OCI-LY3 (cell line): ENCODE data around the gene SERPINA4.

Source experiments
- H2AFZ ChIP-seq: fragments of 200-600, 300-600 bp; shearing (Covaris generic); 2 replicates; pipeline ENCODE4 v1.6.0; 2014; ENCODE audit warnings: antibody characterized with exemption, low read depth, low read length
- H3K27ac ChIP-seq: fragments of 200-600, 300-600 bp; sonication (generic); 2 replicates; pipeline ENCODE4 v1.5.1; 2014; ENCODE audit warnings: mild to moderate bottlenecking, low read length, moderate library complexity, mixed read lengths
- H3K27me3 ChIP-seq: fragments of 200-600, 300-600 bp; sonication (generic); 2 replicates; pipeline ENCODE4 v1.6.1; 2014; ENCODE audit warnings: low read depth, low read length, mixed read lengths
- H3K36me3 ChIP-seq: fragments of 200-600, 300-600 bp; sonication (generic); replicated peaks from 2 replicates; pipeline ENCODE3; 2014; ENCODE audit warnings: low read depth, low read length, mixed read lengths
- H3K4me1 ChIP-seq: fragments of 300-600, 200-600 bp; sonication (generic); 2 replicates; pipeline ENCODE4 v1.6.1; 2014; ENCODE audit warnings: low read length, mixed read lengths
- H3K4me2 ChIP-seq: fragments of 200-600, 300-600 bp; sonication (generic); 2 replicates; pipeline ENCODE4 v1.6.1; 2014; ENCODE audit warnings: low read length, mixed read lengths
- H3K4me3 ChIP-seq: fragments of 300-600, 200-600 bp; sonication (generic); 2 replicates; pipeline ENCODE4 v1.5.1; 2014; ENCODE audit warnings: antibody characterized with exemption, mild to moderate bottlenecking, low read length, moderate library complexity
- H3K79me2 ChIP-seq: fragments of 300-600, 200-600 bp; shearing (Covaris generic); 2 replicates; pipeline ENCODE4 v1.6.1; 2014; ENCODE audit warnings: mild to moderate bottlenecking, low read length, mixed read lengths
- H3K9ac ChIP-seq: fragments of 300-600, 200-600 bp; shearing (Covaris generic); 2 replicates; pipeline ENCODE4 v1.6.0; 2014; ENCODE audit warnings: mild to moderate bottlenecking, low read length, moderate library complexity
- H3K9me3 ChIP-seq: fragments of 200-600, 300-600 bp; shearing (Covaris generic); 2 replicates; pipeline ENCODE4 v1.6.1; 2014; ENCODE audit warnings: low read length, mixed read lengths; ENCODE audit not compliant: insufficient read depth
- H4K20me1 ChIP-seq: fragments of 200-600, 300-600 bp; sonication (generic); 2 replicates; pipeline ENCODE4 v1.6.1; 2016; ENCODE audit warnings: low read length, mixed read lengths; ENCODE audit not compliant: insufficient read depth
- EZH2phosphoT487 ChIP-seq: fragments of 200-600 bp; shearing (Covaris generic); IDR thresholded peaks from 2 replicates; pipeline ENCODE4 v1.6.1; 2018; ENCODE audit warnings: antibody characterized with exemption, mixed run types, low read depth
- TF ChIP-seq, protein P1 (sequence below): fragments of 200-600, 300-600 bp; sonication (generic); IDR thresholded peaks from 2 replicates; pipeline ENCODE4 v1.5.1; 2014; ENCODE audit warnings: antibody characterized with exemption, low read length, low read depth

SERPINA4 gene

DNA sequence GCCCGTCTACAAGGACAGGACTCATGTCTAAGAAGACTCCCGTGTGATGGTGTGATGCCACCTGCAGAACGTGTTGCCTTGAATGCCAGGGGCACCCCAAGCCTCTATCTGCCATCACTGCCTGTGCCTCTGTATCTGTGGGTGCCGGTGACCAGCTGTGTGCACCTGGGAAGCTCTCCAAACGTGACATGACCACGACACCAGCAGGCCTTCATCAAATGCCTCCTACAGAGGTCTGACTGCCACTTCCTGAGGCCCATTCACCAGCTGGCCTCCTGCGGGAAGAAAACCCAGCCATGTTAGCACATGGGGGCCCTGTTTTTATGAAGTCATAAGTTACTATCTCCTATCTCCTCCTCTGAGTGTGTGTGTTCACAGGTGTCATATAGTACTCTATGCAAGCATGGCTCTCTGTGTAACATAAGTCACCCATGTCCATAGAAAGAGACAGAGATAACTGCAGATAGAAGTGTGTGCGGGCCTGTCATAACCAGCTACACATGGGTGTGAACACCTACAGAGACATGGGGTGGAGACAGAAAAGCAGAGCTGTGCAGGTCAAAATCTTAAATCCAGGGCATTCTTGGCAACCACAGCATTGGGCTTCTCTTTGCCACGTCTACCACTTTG, 18.3 kb upstream of the SERPINA4 start:
- no peak overlapping the region for H3K9ac ChIP-seq
- H3K79me2 ChIP-seq, result no peaks in the 10 kb centered on the region
- no peaks in the 10 kb centered on the region for H3K36me3 ChIP-seq
- H3K27ac ChIP-seq, result no peak overlapping the region
- H3K4me3 ChIP-seq, result no peak overlapping the region
- no peak for TF ChIP-seq EZH2phosphoT487
- TF ChIP-seq, protein P1, sequence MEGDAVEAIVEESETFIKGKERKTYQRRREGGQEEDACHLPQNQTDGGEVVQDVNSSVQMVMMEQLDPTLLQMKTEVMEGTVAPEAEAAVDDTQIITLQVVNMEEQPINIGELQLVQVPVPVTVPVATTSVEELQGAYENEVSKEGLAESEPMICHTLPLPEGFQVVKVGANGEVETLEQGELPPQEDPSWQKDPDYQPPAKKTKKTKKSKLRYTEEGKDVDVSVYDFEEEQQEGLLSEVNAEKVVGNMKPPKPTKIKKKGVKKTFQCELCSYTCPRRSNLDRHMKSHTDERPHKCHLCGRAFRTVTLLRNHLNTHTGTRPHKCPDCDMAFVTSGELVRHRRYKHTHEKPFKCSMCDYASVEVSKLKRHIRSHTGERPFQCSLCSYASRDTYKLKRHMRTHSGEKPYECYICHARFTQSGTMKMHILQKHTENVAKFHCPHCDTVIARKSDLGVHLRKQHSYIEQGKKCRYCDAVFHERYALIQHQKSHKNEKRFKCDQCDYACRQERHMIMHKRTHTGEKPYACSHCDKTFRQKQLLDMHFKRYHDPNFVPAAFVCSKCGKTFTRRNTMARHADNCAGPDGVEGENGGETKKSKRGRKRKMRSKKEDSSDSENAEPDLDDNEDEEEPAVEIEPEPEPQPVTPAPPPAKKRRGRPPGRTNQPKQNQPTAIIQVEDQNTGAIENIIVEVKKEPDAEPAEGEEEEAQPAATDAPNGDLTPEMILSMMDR, result no peak
- H3K4me2 ChIP-seq, result no peak overlapping the region
- H4K20me1 ChIP-seq, result no peaks in the 10 kb centered on the region
- H2AFZ ChIP-seq, result no peak overlapping the region
- H3K9me3 ChIP-seq, result no peaks in the 10 kb centered on the region
- peaks cover 8% of the 10 kb centered on the region for H3K4me1 ChIP-seq
- H3K27me3 ChIP-seq, result peaks cover 17% of the 10 kb centered on the region

DNA sequence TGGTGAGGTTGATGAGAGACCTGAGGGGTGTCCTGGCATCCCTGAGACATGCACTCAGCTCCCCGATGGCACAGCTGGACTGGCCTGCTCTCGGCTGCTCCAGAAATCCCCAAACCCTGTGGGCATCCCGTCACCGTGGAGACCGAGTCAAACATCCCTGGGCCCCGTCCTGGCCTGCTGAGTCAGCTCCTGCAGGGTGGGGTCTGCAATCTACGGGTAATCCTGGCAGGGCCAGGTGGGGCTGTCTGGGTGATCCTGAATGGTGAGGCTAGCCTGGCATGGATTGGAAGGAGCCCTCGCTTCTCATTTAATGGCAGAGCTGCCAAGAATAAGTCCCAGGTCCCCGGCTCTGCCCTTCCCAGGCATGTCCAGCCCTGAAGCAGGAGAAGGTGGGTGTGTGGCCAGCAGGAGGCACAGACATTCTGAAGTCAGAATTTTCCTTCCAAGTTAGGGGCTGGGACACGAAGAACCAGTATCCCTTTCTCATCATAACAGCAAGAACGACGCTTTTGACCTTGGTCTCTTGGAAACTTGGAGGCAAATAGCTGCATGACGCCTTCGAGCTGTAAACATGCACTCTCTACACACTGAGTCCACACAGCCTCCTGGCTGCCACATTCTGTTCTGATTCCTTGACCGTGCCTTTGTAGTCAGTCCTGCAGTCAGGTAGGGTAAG, 17.7 kb upstream of the SERPINA4 start:
- Histone ChIP-seq H3K36me3 (no peaks in the 10 kb centered on the region), H3K27me3 (peaks cover 11% of the 10 kb centered on the region), H2AFZ (no peak overlapping the region), H3K9me3 (no peaks in the 10 kb centered on the region), H3K4me2 (no peak overlapping the region), H3K27ac (no peak overlapping the region), H4K20me1 (no peaks in the 10 kb centered on the region), H3K4me3 (no peak overlapping the region), H3K9ac (no peak overlapping the region), H3K4me1 (peaks cover 8% of the 10 kb centered on the region), H3K79me2 (no peaks in the 10 kb centered on the region)
- TF ChIP-seq EZH2phosphoT487, result no peak
- TF ChIP-seq, protein P1, result no peak

DNA sequence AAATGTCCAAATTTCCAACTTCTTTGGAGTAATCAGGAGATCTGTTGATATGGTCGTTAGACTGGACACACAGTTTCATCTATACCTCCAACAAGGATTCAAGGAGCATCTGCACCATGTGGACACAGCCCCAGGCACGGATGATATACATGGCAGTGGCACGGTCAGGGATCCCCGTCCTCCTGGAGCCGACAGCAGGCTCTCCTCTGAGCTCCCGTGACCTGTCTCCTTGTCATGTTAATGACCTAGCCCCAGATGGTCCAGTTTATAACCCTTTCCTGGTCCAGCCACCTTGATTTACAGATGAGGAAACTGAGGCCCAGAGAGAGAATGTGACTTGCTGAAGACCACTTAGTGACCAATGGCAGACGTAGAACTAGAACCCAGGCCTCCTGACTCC, 16.5 kb upstream of the SERPINA4 start:
- Histone ChIP-seq H3K9me3 (no peaks in the 10 kb centered on the region), H2AFZ (no peak overlapping the region), H3K36me3 (no peaks in the 10 kb centered on the region), H3K9ac (no peak overlapping the region), H3K4me1 (peaks cover 8% of the 10 kb centered on the region), H3K4me2 (no peak overlapping the region), H3K4me3 (no peak overlapping the region), H4K20me1 (no peaks in the 10 kb centered on the region), H3K79me2 (no peaks in the 10 kb centered on the region), H3K27me3 (no peaks in the 10 kb centered on the region), H3K27ac (no peak overlapping the region)
- TF ChIP-seq EZH2phosphoT487, result no peak
- TF ChIP-seq, protein P1, result no peak

DNA sequence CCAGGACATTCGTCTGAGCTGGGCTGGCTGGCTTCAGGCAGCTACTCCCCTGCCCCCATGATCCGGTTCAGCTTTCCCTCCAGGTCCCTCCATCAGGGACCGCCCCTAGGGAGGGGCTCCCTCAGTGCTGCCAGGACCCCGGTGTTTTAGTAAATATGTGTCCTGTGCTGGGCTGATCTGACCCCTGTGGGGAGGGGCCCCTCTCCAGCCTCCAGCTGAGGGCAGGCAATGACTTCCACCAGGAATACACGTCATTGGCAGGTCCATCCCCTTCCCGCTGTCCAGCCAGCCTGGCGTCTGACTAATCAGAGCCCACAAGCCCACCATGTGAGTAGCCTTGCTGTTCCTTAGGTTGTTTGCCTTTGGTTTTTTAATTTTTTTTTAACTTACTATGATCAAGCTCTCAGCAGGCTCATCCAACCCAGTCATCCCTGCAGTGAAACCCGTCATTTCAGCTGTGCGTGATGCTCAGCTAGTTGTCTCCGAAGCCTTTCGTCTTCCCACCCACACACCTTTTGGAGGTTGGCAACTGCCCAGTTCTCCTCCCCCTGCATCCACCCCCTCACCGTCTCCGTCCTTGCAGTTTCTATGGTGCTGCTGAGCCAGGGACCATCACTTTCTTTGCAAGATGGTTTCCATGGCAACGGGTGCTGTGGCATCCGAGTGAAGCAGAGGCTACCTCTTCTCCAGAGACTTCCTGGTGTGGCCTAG, 16.0 kb upstream of the SERPINA4 start:
- H3K36me3 ChIP-seq, result no peaks in the 10 kb centered on the region
- H3K27ac ChIP-seq, result no peak overlapping the region
- peaks cover 8% of the 10 kb centered on the region for H3K4me1 ChIP-seq

More for the DNA sequence above, 16.0 kb upstream of the SERPINA4 start:
- no peak overlapping the region for H3K9ac ChIP-seq
- no peaks in the 10 kb centered on the region for H3K79me2 ChIP-seq
- no peaks in the 10 kb centered on the region for H4K20me1 ChIP-seq
- H3K9me3 ChIP-seq, result no peaks in the 10 kb centered on the region
- H2AFZ ChIP-seq, result no peak overlapping the region
- TF ChIP-seq, protein P1, result no peak
- TF ChIP-seq EZH2phosphoT487, result no peak
- no peak overlapping the region for H3K4me3 ChIP-seq
- H3K4me2 ChIP-seq, result no peak overlapping the region
- H3K27me3 ChIP-seq, result no peaks in the 10 kb centered on the region
